Measurements from ENCODE around the gene PCNX1. TPM values are rescaled to one million over a fixed set of nuclear protein-coding genes. Genes with fewer than 3 reads are reported as not detected.

PCNX1 gene
- total RNA-seq, 1 experiment from 2014 or later, result 44.8 TPM

DNA sequence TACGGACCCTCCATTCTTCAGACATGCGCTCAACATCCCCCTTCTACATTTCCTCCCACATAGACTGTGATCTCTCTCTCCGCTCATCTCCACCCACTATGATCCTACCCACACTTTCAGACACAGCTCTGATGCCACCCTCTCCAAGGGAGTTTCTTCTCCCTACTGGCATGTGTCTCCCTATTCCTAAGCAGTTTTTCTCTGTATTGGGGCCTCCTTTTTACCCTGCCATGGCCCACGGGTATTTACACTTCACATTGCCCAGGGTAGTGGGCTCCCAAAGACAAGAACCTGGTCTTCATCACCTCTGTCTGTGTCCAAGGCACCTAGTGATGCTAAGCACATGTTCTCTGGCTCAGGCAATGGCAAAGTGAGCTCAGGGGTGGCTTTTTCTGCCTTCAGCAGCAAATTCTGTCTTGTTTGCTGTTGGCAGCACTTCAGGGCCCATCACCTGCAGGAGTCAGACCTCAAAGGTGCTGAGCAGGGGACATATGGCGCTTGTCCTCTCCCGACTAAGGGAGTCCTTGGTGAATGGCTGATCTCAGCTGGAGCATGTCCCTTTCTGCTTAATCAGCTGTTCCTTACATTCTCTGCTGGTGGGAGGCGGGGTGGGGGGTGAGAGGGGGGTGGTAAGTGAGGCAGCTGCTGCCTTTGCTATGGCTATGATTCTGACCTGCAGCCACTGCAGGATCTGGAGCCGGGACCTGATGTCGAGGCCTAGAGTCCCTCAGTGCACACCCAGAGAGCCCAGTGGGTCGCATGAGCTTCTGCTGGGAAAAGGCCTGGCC lies 256.8 kb downstream of the PCNX1 start:
- peak; percentile 30 for DNase-seq (ENCODE audit: low spot score)
- in situ Hi-C loops (cut with HindIII; ENCODE audit: low sequenced_read_pairs), result no loop called here

Other genes starting within 250 kb of the PCNX1 start
- 3.3 and 3.8 TPM in 2 replicates for gene MAP3K9, start 97.9 kb upstream of the PCNX1 start, total RNA-seq (2014; rRNA removed; shearing (Covaris generic))